ENCODE results near the gene BNIP3. TPM values are rescaled to one million over a fixed set of nuclear protein-coding genes. Genes with fewer than 3 reads are reported as not detected.
A peak's percentile ranks its signal among the peaks of the same experiment; 100 is the strongest.

The BNIP3 gene
- total RNA-seq, 1 donor = 81.4 TPM

DNA sequence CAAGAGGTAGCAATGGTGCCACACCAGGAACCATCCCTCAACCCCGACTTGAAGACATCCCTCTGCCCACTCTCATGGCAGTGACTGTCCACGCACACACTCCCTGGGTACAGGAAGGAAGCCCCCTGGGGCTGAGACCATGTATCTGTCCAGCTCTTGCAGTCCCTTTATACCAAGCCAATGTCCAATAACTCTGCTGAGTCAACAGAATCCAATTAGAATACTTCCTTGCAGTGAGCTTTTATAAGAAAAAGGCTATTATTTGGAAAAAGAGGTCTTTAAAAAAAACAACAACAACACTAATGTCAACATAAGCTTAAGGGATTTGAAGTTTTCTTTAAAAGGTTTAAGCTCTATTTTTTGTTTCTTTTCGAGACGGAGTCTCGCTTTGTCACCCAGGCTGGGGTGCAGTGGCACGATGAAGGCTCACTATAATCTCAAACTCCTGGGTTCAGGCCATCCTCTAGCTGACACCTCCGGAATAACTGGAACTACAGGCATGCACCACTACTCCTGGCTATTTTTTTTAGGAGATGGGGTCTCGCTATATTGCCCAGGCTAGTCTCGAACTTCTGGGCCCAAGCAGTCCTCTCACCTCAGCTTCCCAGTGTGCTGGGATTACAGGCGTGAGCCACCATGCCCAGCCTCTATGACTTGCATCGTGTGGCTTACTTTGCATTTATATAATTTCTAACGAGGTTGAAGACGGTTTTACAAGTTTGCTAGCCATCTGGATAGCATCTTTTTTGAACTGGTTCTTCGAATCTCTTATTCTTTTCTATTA is 7.5 kb downstream of the BNIP3 start:
- TF ChIP-seq, protein P1, sequence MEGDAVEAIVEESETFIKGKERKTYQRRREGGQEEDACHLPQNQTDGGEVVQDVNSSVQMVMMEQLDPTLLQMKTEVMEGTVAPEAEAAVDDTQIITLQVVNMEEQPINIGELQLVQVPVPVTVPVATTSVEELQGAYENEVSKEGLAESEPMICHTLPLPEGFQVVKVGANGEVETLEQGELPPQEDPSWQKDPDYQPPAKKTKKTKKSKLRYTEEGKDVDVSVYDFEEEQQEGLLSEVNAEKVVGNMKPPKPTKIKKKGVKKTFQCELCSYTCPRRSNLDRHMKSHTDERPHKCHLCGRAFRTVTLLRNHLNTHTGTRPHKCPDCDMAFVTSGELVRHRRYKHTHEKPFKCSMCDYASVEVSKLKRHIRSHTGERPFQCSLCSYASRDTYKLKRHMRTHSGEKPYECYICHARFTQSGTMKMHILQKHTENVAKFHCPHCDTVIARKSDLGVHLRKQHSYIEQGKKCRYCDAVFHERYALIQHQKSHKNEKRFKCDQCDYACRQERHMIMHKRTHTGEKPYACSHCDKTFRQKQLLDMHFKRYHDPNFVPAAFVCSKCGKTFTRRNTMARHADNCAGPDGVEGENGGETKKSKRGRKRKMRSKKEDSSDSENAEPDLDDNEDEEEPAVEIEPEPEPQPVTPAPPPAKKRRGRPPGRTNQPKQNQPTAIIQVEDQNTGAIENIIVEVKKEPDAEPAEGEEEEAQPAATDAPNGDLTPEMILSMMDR (IDR thresholded peaks at IDR 0.05; ENCODE audit: insufficient read depth, low read length) = no peak
- no peak for DNase-seq (ENCODE audit: low read depth)

GRCh38 chr10:131973160-131973951 is 8.4 kb downstream of the BNIP3 start:
- DNase-seq (ENCODE audit: low read depth) = no peak
- no peak overlapping the region for H3K4me3 ChIP-seq (ENCODE audit: low read depth, low read length)
- TF ChIP-seq, protein P1 (IDR thresholded peaks at IDR 0.05; ENCODE audit: insufficient read depth, low read length) = no peak

More for the DNA sequence above, 7.5 kb downstream of the BNIP3 start:
- H3K4me3 ChIP-seq (ENCODE audit: low read depth, low read length) = no peak overlapping the region

DNA sequence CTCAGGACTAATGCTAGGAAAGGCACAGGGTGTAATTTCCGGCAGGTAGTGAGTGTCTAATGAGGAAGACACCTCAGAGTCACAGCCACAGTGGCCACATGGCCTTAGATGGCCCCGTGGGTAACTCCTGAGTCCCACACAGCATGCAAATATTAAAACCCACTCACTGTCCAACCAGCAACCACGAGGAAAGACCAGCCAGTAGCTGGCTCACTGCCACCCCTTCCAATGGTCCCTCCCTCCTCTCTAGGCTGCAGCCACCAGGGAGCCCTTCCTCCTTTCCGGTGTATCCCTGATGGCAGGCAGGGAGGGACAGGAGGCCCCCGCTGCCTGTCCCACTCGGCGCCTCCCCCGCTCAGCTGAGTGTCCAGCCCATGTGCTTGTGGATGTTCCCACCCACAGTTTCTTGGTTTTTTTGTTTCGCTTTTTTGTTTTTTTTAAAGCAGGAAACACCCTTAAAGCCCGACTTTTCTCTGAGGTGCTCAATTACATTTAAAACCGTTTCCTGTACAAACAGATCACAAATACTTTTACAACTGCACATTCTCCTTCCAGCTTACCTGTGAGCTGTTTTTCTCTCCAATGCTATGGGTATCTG is 9.2 kb downstream of the BNIP3 start:
- TF ChIP-seq, protein P1 (IDR thresholded peaks at IDR 0.05; ENCODE audit: insufficient read depth, low read length) = no peak
- H3K4me3 ChIP-seq (ENCODE audit: low read depth, low read length) = no peak overlapping the region
- DNase-seq (ENCODE audit: low read depth) = peak; percentile 28

DNA sequence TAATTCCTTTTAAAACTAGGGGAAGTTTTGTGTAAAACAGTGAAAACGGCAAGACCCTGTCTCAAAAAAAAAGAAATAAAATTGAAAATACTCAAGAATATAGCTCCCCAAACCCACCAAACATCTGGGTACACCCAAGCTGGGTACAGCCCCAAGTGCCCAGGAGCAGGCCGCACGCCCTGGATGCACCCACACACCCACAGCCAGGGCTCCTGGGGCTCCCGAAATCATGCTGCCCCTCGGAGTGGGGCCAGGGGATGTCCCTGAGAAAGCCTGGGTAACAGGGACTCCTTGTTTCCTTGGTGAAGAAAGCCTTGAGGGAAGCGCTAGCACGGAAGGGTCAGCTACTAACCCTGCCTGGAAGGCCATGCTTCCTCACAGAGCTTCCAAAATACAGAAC is 10.1 kb downstream of the BNIP3 start:
- no peak overlapping the region for H3K4me3 ChIP-seq (ENCODE audit: low read depth, low read length)
- TF ChIP-seq, protein P1 (IDR thresholded peaks at IDR 0.05; ENCODE audit: insufficient read depth, low read length) = no peak
- no peak for DNase-seq (ENCODE audit: low read depth)

- H3K4me3 ChIP-seq (ENCODE audit: low read depth, low read length) = no peak overlapping the region
- TF ChIP-seq, protein P1 (IDR thresholded peaks at IDR 0.05; ENCODE audit: insufficient read depth, low read length) = no peak
- DNase-seq (ENCODE audit: low read depth) = no peak
These were observed 10.8 kb downstream of the BNIP3 start for GRCh38 chr10:131970946-131971345.

DNA sequence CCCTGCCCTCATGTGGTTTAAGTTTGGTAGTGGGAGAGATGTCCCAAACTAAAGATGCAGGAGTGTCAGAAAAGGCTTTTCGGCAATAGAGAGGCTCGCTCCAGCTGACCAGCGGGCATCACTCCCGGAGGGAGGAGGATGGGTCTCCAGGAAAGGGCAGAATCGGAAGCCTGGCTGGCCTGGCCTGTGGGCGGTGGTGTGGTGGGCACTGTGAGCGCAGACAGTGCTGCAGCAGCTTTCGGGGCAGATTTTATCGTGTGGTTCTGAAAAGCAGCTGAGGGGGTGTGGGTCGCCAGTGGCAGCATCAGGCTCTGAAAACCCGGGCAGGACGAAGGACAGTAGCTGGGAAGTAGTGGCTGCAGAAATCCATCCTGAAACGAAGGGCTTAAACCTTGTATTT is 12.8 kb downstream of the BNIP3 start:
- H3K4me3 ChIP-seq (ENCODE audit: low read depth, low read length) = no peak overlapping the region
- TF ChIP-seq, protein P1 (IDR thresholded peaks at IDR 0.05; ENCODE audit: insufficient read depth, low read length) = no peak

More for the DNA sequence above, 12.8 kb downstream of the BNIP3 start:
- DNase-seq (ENCODE audit: low read depth) = no peak

Measured in fibroblast of the aortic adventitia (primary cell).